HG03571 (cell line): ENCODE data around the gene KRTCAP2.
A peak's percentile ranks its signal among the peaks of the same experiment; 100 is the strongest.
"Not testable (repeated sequence)": the region's sequence is repeated elsewhere in the genome, so short reads cannot be mapped to it uniquely, and the experiment has no call there.

ENCODE experiments used
- ATAC-seq: cut with Tn5 transposase; IDR thresholded peaks from one replicate; pipeline ENCODE4 v1.9.1; 2021; ENCODE audit not compliant: unreplicated experiment

The KRTCAP2 gene

DNA sequence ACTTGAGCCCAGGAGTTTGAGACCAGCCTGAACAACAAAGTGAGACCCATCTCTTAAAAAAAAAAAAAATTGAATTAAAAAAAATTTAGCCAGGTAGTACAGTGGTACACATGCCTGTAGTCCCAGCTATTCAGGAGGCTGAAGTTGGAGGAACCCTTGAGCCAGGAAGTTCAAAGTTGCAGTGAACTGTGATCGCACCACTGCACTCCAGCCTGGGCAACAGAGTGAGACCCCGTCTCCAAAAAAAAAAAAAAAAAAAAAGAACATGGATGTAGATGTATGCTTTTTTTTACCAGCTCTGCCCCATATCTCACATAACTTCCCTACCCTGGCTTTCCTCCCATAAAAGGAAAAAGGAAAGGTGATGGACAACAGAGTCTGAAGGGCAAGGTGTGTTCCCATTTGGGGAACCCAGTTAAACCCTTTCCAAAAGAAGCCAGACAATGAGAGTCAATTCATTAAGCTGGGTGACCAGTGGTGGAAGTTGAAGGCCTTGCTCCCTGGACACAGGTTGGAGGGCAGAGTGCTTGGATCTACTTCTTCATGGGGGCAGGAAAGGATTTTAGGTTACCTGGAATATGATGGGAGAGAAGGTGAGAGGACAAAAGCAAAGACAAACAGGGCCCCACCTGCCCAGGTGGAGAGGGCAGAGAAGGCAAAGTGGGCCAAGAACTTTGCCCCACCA lies 2.9 kb downstream of the KRTCAP2 start:
- no peak for ATAC-seq

DNA sequence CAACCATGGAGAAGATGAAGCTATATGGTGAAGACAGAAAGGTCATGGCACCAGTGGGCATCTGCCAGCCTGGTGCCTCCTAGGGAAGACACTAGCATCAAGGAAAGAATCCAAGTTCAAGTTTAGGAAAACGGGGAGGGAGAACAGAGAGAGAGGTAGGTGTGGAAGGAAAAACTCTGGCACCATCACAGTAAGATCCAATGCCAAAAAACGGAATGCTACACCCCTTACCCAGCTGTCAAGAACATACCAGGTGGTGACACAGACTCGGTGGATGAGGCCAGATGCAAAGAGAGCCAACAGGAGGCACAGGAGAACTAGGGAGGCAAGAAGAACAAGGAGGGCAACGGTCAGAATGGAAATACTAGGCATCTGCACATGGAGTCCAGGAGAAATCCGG lies 3.6 kb downstream of the KRTCAP2 start:
- no peak for ATAC-seq

DNA sequence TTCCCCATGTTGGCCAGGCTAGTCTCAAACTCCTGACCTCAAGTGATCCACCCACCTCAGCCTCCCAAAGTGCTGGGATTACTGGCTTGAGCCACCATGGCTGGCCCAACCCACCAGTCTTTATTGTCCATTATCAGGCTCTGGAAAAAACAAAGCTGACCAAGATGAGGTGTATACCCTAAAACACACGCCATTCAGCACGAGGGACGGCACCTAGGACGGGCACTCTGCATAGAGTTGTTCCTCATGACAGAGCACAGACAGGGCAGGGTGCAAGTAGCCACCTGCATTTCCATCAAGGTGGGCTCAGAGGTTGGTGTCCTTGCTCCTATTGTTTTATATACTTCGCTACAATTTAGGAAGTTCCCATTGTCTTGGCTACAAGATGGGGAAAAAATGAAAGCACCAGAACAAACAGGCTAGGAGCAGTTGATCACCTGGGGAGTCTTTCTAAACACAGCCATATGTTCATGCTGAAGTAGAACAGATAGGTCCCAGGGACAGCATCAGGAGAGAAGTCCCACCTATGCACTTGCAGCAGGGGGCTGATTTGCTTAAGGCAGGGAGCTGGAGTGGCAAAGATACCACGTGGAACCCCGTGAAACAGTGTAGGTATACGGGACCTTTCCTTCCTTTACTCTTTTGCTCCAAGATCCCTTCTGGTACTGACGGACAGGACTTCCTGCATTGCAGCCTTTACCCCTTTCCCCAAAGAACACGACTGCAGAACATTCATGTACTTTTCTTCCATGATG lies 4.5 kb downstream of the KRTCAP2 start:
- no peak for ATAC-seq

DNA sequence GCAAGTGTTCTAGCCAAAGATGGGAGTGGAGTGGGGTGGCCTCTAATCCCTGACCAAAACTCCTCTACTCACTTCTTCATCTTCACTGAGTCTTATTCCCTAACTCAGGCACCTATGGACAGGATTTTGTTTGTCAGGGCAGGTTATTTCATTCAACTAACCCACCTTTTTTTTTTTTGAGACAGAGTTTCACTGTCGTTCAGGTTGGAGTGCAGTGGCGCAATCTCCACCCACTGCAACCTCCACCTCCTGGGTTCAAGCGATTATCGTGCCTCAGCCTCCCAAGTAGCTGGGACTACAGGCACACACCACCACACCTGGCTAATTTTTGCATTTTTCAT lies 5.0 kb downstream of the KRTCAP2 start:
- ATAC-seq = not testable (repeated sequence)

DNA sequence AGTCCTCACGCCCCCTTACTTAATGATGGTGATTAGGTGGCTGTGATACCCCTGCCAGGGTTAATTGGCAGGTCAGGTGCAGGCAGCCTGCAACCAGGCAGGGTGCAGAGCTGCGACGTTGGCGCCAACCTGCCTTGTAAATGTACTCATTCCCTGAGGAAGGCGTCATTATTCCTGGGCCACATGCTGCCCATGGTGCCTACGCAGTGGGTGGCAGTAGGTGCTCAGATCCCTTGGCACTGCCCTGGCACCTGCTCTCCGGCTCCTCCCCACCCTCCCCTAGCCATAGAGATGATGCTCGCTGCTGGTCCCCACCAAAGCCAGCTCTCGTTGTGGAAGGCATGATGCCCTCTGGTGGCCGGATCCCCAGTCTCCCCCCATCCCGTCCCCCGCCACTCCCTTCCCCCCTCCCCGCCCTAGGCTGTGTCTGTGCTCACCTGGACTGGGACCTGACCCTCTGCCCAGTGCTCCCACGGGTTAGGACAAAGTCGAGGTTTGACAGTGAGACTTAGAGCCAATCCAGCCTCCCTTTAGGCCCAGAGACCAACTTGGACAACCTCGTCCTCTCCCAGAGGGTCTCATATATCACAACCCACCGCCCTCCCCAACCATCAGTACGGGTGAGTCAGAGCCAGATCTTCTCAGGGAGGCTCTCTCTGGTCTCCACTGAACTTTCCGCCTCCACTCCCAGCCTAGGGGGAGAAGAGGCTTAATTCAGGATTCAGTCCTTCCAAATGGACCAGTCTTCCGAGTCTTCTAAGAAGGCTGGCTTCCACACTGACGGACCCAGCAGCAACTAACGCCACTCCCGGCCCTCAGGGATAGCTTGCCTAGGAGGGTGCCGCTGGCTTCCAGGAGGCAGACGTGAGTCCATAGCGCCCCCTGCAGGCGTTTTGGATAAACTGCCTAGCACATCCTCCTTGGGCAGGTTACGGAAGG lies 5.7 kb downstream of the KRTCAP2 start:
- no peak for ATAC-seq

DNA sequence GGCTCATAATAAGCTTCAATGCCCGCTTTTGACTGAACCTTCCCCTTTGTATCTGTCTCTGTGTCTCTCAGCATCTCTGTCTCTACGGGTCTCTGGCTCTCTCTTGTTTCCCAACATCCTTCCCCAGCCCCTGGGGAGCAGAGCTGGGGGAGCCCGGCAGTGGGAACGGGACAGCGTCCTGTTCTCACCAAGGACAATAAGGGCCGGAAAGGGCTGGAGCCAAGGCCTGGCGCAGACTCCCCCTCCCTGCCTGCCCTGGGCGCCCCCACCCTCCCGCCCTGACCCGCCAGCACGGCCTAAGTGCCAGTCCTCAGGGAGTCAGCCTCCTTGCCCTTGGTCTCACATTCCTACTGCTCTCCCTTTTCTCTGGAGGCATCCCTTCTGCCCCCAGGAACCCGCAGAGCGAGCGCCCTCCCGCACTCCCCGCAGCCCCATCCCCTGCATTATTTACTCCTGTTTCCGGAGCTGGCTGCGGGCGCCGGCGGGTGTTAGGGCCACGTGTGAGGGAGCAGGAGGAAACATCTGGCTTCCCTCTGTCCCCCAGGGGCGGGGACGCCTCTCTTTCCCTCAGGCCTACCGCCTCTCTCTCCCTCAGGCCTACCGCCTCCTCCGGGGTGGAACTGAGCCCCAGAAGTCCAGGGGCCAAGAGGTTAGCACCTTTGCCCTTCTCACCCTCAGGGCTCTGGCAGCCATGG lies 6.5 kb downstream of the KRTCAP2 start:
- ATAC-seq = no peak

DNA sequence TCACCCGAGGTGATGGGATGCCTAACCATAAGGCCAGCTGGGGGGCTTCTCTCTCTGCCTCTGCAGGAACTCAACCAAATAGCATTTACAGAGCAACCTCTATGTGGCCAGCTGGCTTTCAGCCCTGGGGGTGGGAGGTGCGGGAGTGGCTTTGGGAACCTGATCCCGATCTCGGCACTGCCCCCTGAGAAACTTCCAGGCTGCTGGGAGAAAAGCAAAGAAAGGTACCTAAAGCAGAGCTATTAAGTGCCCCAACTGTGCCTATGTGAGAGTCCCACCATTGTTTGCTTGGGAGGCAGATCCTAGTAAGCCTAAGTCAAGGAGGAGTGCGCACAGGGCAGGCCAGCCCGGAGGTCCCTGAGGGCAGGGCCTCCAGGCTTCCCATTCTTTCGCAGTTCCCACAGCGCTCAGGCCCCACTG lies 7.0 kb downstream of the KRTCAP2 start:
- ATAC-seq = no peak

DNA sequence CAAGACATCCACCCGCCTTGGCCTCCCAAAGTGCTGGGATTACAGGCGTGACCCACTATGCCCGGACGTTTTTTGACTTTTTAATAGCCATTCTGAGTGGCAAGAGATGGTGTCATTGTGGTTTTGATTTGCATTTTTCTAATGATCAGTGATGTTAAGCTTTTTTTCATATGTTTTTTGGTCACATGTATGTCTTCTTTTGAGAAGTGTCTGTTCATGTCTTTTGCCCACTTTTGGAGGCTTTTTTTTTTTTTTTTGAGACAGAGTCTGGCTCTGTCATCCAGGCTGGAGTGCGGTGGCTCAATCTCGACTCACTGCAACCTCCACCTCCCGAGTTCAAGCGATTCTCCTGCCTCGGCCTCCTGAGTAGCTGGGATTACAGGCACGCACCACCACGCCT lies 8.5 kb downstream of the KRTCAP2 start:
- ATAC-seq = not testable (repeated sequence)

DNA sequence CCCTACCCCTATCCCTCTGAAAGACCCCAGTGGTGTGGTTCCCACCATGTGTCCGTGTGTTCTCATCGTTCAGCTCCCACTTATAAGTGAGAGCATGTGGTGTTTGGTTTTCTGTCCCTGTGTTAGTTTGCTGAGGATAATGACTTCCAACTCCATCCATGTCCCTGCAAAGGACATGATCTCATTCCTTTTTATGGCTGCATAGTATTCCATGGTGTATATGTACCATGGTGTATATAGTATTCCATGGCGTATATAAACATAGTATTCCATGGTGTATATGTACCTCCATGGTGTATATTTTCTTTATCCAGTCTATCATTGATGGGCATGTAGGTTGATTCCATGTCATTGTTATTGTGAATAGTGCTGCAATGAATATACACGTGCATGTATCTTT lies 9.3 kb downstream of the KRTCAP2 start:
- not testable (repeated sequence) for ATAC-seq

DNA sequence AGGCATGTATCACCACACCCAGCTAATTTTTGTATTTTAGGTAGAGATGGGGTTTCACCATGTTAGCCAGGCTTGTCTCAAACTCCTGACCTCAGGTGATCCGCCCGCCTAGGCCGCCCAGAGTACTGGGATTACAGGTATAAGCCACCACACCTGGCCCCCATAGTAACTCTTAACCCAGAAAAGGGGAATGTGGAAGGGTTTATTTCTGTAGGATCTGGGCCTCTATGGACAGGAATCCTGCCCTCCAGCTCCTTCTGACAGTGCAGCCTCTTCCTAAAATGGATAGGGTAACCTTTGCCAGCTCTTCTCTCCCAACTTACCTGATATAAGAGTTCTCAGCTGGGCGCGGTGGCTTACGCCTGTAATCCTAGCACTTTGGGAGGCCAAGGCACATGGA lies 10.5 kb downstream of the KRTCAP2 start:
- not testable (repeated sequence) for ATAC-seq

DNA sequence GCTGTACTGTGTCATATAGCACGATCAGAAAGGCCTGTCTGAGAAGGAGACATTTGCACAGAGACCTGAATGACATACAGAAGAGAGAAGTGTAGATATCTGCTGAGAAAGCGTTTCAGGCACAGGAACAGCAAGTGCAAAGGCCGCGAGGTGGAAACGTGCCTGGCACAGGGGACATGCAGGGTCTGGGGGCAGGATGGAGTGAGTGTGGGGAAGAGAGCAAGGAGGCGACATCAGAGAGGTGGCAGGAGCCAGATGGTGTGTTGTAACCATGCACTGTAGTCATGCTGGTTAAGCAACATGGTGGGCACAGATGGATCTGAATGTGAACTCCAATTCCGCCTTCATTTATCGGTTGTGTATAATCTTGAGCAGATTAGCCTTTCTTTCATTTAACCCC lies 13.0 kb downstream of the KRTCAP2 start:
- no peak for ATAC-seq

DNA sequence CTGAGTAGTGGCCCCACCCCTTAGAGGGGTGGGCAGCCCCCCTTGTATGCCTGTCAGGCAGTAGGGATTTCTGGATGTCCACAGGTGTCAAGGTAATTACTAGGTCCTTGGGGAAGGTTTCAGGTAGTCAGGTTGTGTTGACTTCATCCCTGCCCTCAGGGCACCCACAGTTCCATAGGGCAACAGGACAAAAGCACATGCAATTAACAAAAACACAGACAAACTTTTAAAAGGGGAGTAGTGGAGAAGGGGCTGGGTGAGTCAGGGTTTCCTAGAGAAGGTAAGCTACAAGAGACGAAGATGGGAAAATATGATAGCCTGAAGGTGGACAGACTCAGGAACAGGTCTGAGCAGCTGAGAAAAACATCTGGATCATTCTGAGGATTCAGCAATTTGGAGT lies 14.1 kb downstream of the KRTCAP2 start:
- no peak for ATAC-seq

DNA sequence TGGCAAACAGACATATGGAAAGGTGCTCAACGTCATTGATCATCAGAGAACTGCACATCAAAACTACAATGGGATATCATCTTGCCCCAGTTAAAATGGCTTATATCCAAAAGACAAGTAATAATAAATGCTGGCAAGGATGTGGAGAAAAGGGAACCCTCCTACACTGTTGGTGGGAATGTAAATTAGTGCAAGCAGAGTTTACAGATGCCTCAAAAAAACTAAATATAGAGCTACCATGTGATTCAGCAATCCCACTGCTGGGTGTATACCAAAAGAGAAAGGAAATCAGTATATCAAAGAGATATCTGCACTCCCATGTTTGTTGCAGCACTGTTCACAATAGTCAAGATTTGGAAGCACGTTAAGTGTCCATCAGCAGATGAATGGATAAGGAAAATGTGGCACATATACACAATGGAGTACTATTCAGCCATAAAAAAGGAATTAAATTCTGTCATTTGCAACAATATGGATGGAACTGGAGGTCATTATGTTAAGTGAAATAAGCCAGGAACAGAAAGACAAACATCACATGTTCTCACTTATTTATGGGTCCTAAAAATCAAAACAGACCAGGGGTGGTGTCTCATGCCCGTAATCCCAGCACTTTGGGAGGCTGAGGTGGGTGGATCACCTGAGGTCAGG lies 17.0 kb downstream of the KRTCAP2 start:
- not testable (repeated sequence) for ATAC-seq

DNA sequence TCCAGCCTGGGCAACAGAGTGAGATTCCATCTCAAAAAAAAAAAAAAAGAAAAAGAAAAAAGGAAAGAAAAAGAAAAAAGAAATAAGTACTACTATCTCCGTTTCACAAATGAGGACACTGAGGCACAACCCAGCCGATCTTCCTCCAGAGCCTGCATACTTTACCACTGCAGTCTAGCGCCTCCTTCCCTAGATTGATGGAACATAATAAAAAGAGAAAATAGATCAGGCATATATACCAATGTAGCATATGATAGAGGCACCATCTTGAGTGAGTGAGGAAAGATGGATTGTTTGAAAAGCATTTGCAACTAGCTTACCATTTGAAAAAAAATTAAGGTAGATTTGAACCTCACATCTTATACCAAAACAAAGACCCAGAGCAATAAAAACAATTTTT lies 27.6 kb downstream of the KRTCAP2 start:
- ATAC-seq = no peak

DNA sequence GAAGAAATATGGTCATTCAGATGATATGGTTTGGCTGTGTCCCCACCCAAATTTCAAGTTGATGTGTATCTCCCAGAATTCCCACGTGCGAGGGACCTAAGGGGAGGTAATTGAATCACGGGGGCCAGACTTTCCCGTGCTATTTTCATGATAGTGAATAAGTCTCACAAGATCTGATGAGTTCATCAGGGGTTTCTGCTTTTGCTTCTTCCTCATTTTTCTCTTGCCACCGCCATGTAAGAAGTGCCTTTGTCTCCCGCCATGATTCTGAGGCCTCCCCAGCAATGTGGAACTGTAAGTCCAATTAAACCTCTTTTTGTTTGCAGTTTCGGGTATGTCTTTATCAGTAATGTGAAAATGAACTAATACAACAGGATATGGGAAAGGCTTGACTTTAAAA lies 31.4 kb downstream of the KRTCAP2 start:
- ATAC-seq = no peak

DNA sequence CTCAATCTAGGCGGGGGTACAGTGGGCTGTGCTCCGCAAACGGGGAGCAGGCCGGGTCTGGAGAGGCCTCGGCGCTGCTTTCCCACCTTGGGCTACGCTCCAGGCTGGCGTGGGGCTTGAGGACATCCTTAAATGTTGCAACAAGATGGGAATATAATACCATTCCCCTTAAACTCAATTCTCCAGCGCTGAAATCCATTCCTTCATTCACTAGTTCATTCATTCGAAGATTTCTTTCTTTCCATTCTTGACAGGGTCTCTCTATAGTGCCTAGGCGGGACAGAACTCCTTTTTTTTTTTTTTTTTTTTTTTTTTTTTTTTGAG lies 32.5 kb downstream of the KRTCAP2 start:
- no peak for ATAC-seq

DNA sequence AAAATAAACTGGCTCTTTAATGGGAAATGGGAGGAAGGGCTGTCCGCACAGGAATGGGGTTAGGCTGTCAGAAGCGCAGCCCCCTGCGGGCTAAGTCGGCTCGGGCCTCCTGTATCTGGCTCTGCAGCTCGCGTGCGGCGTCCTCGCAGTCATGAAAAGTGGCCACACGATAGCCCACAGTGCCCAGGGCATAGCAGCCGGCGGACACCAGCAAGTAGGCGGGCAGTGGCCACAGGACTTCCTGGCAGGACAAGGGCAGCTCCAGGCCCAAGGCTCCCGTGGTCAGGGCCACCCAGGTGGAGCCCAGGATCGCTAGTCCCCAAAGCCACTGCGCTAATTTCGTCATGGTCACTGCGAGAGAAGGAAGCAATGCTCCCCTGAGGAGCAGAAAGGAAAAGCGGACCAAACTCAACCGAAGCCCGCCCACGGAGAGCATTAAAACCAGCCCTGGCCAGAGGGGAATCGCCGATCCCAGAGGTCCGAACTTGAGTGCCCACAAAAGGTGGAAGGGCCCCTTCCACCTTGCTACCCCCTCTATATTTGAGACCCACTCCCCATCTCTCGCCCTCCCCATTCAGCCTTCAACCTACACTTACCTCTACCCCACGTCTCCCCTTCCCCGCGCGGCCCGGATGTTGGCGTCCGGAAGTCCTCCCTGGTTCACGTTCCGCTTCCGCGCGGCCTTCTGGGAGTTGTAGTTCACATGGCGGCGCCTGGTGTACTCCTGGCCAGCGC lies 33.0 kb downstream of the KRTCAP2 start, which contains the start of gene DPM3:
Gene DPM3 (minus strand): TSS at position 637 of the 735 bp plus-strand sequence. CDS start 291 bp downstream, at position 346.
- ATAC-seq = peak; percentile 55

DNA sequence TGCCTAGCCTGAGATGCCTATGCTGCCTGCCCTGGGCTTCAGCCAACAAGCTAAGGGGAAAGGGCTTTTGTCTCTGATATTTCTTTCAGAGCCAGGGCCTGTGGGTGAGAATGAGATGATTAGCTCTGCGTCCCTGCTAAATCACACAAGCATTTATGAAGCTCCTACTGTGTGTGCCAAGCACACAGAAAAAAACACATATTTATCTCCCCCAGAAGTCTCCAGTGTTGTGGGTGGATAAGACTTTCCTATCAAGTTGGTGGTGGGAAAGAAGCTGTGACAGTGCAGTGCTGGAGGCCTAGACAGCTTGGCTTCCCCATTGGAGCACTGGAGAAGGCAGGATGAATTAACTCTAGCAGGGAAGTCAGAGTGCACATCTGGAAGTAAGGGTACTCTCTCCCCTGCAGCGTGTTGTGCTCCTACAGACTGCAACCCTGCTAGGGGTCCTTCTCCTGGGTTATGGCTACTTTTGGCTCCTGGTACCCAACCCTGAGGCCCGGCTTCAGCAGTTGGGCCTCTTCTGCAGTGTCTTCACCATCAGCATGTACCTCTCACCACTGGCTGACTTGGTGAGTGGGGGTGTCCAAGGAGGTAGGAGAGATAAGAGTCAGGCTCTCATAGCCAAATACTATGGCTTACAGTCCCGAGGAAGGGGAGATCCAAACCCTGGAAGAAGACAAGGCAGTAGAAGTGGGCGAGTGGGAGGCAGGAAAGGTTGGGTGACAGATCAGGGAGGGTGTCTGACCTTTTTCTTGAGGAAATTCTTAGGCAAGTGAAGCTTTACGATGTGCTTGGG lies 35.8 kb downstream of the KRTCAP2 start:
- no peak for ATAC-seq

DNA sequence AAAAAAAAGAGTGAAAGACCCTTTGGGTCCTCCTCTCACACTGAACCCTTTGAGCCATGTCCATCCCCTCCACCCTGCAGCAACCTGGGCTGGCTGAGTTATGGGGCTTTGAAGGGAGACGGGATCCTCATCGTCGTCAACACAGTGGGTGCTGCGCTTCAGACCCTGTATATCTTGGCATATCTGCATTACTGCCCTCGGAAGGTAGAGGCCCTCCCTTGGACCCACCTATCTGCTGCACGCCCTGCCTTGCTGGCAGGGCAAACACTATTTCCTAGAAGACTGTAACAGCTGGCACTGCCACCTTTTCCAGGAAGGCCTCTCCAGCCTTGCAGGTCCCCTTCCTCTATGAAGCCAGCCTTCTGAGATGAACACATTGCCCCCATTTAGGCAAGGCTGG lies 36.4 kb downstream of the KRTCAP2 start:
- ATAC-seq = no peak
